HG03060 (cell line): Measurements from ENCODE around the gene APC2.
"Not testable (repeated sequence)": the region's sequence is repeated elsewhere in the genome, so short reads cannot be mapped to it uniquely, and the experiment has no call there.

Experiments used
- ATAC-seq: cut with Tn5 transposase; IDR thresholded peaks from one replicate; pipeline ENCODE4 v1.9.1; 2021; ENCODE audit warnings: low read depth, moderate number of reproducible peaks; ENCODE audit not compliant: unreplicated experiment

The APC2 gene

GRCh38 chr19:1412323-1412923 is 37.5 kb upstream of the APC2 start:
- ATAC-seq, result no peak

- no peak for ATAC-seq
Observed at GRCh38 chr19:1412995-1413800, 36.7 kb upstream of the APC2 start.

DNA sequence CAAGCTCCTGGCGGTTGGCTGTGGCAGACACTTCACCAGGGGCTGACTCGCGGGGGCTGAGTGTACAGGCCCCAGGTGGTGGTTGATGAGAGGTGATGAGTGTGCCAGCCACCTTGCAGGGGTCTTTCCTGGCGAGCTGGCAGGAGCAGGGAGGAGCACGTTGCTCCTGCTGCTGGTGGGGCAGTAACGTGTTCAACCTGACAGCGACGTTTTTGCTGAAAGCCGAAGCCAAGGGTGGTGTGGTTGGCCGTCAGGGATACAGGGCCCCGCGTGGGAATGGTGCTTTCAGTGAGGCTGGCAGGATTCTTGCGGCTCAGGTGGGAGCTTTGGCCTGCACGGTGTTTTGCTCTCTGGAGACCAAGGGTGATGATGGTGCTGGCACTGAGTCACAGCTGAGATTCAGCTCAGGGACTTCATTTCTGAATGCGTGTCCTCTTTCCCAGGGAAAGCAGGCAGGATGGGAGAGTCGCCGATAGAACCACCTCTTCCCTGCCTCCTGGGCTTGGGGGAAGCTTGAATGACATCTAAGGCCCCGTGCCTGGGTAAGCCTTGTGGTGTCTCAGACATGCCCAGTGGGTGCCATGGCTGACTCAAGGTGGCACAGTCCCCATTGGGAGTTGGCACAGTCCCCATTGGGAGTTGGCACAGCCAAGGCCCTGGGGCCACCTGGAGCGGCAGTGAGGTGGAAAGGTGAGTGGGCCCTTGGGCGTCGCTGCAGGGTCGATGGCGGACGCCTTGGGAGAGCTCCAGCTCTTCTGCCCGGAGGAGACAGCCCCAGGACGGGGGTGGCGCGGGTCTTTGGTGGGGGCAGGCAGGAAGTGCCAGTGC is 33.7 kb upstream of the APC2 start:
- no peak for ATAC-seq

GRCh38 chr19:1417145-1417544 is 32.8 kb upstream of the APC2 start:
- no peak for ATAC-seq

DNA sequence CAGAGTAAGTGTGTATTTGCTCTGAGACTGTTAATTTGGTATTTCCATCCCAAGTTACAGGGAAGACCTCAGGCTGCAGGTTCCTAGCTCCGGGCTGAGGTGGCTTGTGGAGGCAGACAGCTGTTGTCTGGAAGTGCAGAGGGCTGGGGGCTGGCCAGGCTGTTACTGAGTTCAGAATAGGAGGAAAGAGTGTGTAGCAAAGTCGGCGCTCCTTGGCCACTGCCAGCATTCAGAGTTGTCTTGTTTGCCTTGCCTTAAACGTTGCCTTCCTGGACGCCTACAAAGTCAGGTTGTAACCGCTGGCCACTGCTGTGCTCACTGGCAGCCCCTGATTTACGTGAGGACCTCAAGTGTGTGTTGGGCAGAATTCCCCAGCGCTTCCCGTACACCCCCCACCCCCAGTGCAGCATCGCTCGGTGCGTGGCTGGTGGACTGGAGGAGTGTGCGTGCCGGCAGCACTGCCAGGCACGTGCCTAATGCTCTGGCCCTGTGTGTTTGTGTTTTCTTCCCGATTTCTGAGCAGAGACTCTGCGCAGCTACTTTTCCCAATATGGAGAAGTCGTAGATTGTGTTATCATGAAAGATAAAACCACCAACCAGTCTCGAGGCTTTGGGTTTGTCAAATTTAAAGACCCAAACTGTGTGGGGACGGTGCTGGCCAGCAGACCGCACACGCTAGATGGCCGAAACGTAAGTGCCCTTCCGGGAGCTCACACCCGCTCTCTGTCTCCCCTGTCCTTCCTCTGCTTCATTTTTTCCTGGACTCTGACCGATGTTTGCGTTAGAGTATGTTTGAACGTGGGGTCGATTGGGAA is 32.0 kb upstream of the APC2 start:
- no peak for ATAC-seq

GRCh38 chr19:1418496-1418775 is 31.5 kb upstream of the APC2 start:
- ATAC-seq, result no peak

- ATAC-seq, result no peak
Observed at GRCh38 chr19:1418951-1419738, 30.8 kb upstream of the APC2 start.

- not testable (repeated sequence) for ATAC-seq
Observed at GRCh38 chr19:1420085-1420484, 29.8 kb upstream of the APC2 start.

GRCh38 chr19:1420590-1420989 is 29.3 kb upstream of the APC2 start:
- ATAC-seq, result no peak

GRCh38 chr19:1421218-1421957 is 28.5 kb upstream of the APC2 start:
- ATAC-seq, result no peak

DNA sequence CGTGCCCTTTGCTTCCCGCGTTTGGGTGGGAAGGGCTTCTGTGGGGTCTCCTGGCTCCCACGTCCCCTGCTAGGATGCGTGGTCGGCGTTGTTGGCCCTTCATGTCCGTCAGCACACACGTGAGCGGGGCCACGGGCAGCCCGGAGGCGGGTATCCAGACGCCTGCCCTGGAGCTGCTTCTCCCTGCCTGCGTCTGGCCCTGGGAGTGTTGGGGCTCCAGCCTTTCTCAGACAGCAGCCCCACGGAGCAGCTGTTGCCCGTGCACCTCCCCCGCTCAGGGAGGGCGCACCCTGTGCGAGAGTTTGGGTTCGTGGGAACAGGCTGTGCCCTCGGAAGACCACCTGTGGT is 28.0 kb upstream of the APC2 start:
- no peak for ATAC-seq

GRCh38 chr19:1422360-1422759 is 27.6 kb upstream of the APC2 start:
- no peak for ATAC-seq

DNA sequence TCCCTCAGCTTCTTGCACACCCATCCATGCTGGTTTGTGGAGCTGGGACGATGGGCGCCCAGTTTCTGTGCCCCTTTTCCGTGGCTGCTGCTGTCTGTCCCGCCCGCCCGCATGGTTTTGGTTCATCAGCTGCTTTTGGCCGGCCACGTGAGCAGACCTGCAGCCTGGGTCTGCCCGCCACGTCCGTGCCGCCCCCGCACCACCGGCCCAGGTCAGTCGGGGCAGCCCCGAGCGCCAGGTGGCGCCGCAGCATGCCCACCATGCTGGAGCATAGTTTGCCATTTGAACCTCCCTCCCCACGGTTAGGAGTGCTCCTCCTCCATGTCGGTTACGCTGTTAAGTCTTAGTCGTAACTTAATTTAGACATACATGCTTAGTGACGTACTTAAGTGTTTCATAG is 27.0 kb upstream of the APC2 start:
- no peak for ATAC-seq

- no peak for ATAC-seq
Observed at GRCh38 chr19:1423436-1424191, 26.3 kb upstream of the APC2 start.

GRCh38 chr19:1424192-1424955 is 25.5 kb upstream of the APC2 start:
- no peak for ATAC-seq

DNA sequence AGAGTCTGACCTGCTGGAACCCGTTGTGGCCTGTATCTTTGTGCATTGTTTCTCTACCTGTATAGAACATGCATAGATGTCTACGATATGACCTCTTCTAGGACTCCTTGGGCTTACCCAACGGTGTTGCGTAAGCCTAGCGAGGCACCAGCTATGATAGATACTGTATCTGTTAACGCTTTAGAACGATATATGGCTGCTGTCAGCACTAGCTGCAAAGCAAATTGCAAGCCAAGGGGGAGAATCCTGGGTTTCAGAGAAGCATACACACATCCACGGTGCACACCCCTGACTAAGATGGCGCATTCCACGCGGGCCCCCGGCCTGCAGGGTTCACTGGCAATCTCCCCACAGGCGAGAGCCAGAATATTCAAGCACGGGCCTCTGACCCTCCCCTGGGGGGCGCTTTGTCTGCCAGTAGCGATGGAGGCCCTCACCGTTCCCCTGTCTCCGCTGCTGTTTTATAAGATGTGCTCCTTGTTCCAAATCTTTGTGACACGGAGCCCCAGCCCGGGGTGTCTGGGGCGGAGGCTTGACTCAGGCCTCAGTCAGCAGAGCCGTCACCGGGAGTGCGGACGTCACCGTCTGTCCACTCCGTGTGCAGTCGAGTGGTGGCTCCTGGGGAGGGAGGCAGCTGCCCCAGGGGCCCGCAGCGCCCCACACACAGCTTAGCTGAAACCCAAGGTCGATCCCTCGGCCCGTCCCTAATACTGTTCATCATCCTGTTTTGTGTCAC is 24.7 kb upstream of the APC2 start:
- ATAC-seq, result no peak

DNA sequence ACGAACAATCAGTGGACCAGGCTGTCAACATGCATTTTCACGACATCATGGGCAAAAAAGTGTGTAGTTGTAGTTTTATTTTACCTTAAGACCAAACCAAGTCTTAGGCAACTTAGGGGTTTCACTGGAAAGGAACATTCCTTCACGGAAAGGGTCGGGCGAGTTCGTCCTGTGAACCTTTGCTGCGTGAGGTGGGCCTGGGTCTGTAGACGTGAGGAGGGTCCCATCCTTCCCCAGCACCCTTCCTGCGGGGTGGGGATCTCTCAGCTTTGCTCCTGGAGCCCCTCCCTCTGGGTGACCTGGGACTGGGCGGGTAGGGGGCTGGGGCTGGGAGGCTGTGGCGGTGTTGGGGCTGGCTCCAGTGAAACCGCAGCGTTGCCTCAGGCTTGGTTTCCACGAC is 24.0 kb upstream of the APC2 start:
- ATAC-seq, result no peak
